WTC11 (cell line): ENCODE measurements around the gene CRTC2. TPM values are rescaled to one million over a fixed set of nuclear protein-coding genes. Genes with fewer than 3 reads are reported as not detected.
A peak's percentile ranks its signal among the peaks of the same experiment; 100 is the strongest.

Experiments used
- ATAC-seq: fragments of 200-7000 bp; cut with Tn5 transposase; 2 replicates; pipeline ENCODE4 v1.10.0; 2021; ENCODE audit warnings: mild to moderate bottlenecking, moderate library complexity
- CTCF ChIA-PET: fragments of 300-600 bp; sonication (Branson Sonifier 250); formaldehyde crosslinking; loops from one replicate; lab custom pipeline; 2021; ENCODE audit warnings: antibody characterized with exemption; lab: Charles Lee
- POLR2A ChIA-PET: fragments of 350-600 bp; sonication (Branson Sonifier 250); formaldehyde crosslinking; loops from one replicate; lab custom pipeline; 2021; ENCODE audit warnings: antibody characterized with exemption; lab: Charles Lee
- DNase-seq: peaks from one replicate; pipeline ENCODE4 v3.0.0; 2021; ENCODE audit warnings: low spot score
- H3K27ac Mint-ChIP-seq: 2 replicates; pipeline ENCODE4 v1.8.0; 2021; ENCODE audit warnings: mixed read lengths
- H3K27me3 Mint-ChIP-seq: 2 replicates; pipeline ENCODE4 v1.8.0; 2021; ENCODE audit warnings: low read depth, mild to moderate bottlenecking, moderate library complexity, mixed read lengths
- H3K36me3 Mint-ChIP-seq: 2 replicates; pipeline ENCODE4 v1.8.0; 2021; ENCODE audit warnings: mixed read lengths
- H3K4me1 Mint-ChIP-seq: 2 replicates; pipeline ENCODE4 v1.8.0; 2022; ENCODE audit warnings: mixed read lengths
- H3K4me3 Mint-ChIP-seq: 2 replicates; pipeline ENCODE4 v1.8.0; 2021; ENCODE audit warnings: mild to moderate bottlenecking, moderate library complexity, mixed read lengths
- H3K9me3 Mint-ChIP-seq: 2 replicates; pipeline ENCODE4 v1.8.0; 2021; ENCODE audit warnings: mixed read lengths
- CREM ChIP-seq: sonication (generic); formaldehyde crosslinking; IDR thresholded peaks from 2 replicates; pipeline ENCODE4 v1.8.1; 2022; ENCODE audit warnings: mild to moderate bottlenecking, missing genetic modification reagents, moderate library complexity
- ESRRA ChIP-seq: sonication (generic); formaldehyde crosslinking; IDR thresholded peaks from 2 replicates; pipeline ENCODE4 v1.8.1; 2022; ENCODE audit warnings: mild to moderate bottlenecking, missing genetic modification reagents, borderline replicate concordance
- GABPB1 ChIP-seq: sonication (generic); formaldehyde crosslinking; IDR thresholded peaks from 2 replicates; pipeline ENCODE4 v1.8.1; 2023; ENCODE audit warnings: mild to moderate bottlenecking, missing genetic modification reagents
- GTF2I ChIP-seq: fragments of 250-450 bp; sonication (Bioruptor Pico); conservative IDR thresholded peaks from 2 replicates; pipeline ENCODE4 v1.4.0; 2021; ENCODE audit warnings: mild to moderate bottlenecking
- JUN ChIP-seq: sonication (generic); formaldehyde crosslinking; IDR thresholded peaks from 2 replicates; pipeline ENCODE4 v1.8.0; 2023; ENCODE audit warnings: mild to moderate bottlenecking, missing genetic modification reagents
- NFE2L1 ChIP-seq: sonication (generic); formaldehyde crosslinking; IDR thresholded peaks from 2 replicates; pipeline ENCODE4 v1.8.1; 2023; ENCODE audit warnings: missing genetic modification reagents
- NR2C2 ChIP-seq: sonication (generic); formaldehyde crosslinking; IDR thresholded peaks from 2 replicates; pipeline ENCODE4 v1.8.0; 2022; ENCODE audit warnings: mild to moderate bottlenecking, missing genetic modification reagents
- OVOL2 ChIP-seq: fragments of 250-450 bp; sonication (Bioruptor Pico); IDR thresholded peaks from 2 replicates; pipeline ENCODE4 v1.9.0; 2021; ENCODE audit warnings: mild to moderate bottlenecking, borderline replicate concordance
- PRRX2 ChIP-seq: fragments of 250-450 bp; sonication (Bioruptor Pico); IDR thresholded peaks from 2 replicates; pipeline ENCODE4 v1.8.0; 2021; ENCODE audit warnings: mild to moderate bottlenecking
- SMAD3 ChIP-seq: sonication (generic); formaldehyde crosslinking; IDR thresholded peaks from 2 replicates; pipeline ENCODE4 v1.8.0; 2022; ENCODE audit warnings: missing genetic modification reagents, mild to moderate bottlenecking, borderline replicate concordance
- TEAD1 ChIP-seq: sonication (generic); formaldehyde crosslinking; IDR thresholded peaks from 2 replicates; pipeline ENCODE4 v1.8.0; 2022; ENCODE audit warnings: mild to moderate bottlenecking, missing genetic modification reagents
- ZNF138 ChIP-seq: sonication (generic); formaldehyde crosslinking; conservative IDR thresholded peaks from 2 replicates; pipeline ENCODE4 v1.8.1; 2022; ENCODE audit warnings: mild to moderate bottlenecking, moderate library complexity, missing genetic modification reagents
- ZNF263 ChIP-seq: sonication (generic); formaldehyde crosslinking; IDR thresholded peaks from 2 replicates; pipeline ENCODE4 v1.8.1; 2022; ENCODE audit warnings: low read depth, mild to moderate bottlenecking, moderate library complexity, missing genetic modification reagents
- total RNA-seq: library from RNA; stranded (reverse); gene quantifications from 3 replicates; pipeline ENCODE4 v1.2.3, GENCODE V29; 2021
- TF ChIP-seq, protein P1 (sequence below): fragments of 250-450 bp; sonication (Bioruptor Pico); IDR thresholded peaks from 2 replicates; pipeline ENCODE4 v1.9.0; 2021; ENCODE audit warnings: mild to moderate bottlenecking
- TF ChIP-seq, protein P2 (sequence below): sonication (generic); formaldehyde crosslinking; IDR thresholded peaks from 2 replicates; pipeline ENCODE4 v1.8.1; 2023; ENCODE audit warnings: mild to moderate bottlenecking, missing genetic modification reagents, moderate library complexity
- TF ChIP-seq, protein P3 (sequence below): sonication (generic); formaldehyde crosslinking; IDR thresholded peaks from 2 replicates; pipeline ENCODE4 v1.8.0; 2022; ENCODE audit warnings: mild to moderate bottlenecking, missing genetic modification reagents
- TF ChIP-seq, protein P4 (sequence below): sonication (generic); formaldehyde crosslinking; IDR thresholded peaks from 2 replicates; pipeline ENCODE4 v1.8.0; 2022; ENCODE audit warnings: mild to moderate bottlenecking, missing genetic modification reagents
- TF ChIP-seq, protein P5 (sequence below): sonication (generic); formaldehyde crosslinking; IDR thresholded peaks from 2 replicates; pipeline ENCODE4 v1.8.0; 2022; ENCODE audit warnings: mild to moderate bottlenecking, missing genetic modification reagents
- TF ChIP-seq, protein P6 (sequence below): sonication (generic); formaldehyde crosslinking; IDR thresholded peaks from 2 replicates; pipeline ENCODE4 v1.8.1; 2022; ENCODE audit warnings: low read depth, missing genetic modification reagents, borderline replicate concordance
- TF ChIP-seq, protein P7 (sequence below): sonication (generic); formaldehyde crosslinking; IDR thresholded peaks from 2 replicates; pipeline ENCODE4 v1.8.1; 2022; ENCODE audit warnings: low read depth, mild to moderate bottlenecking, moderate library complexity, missing genetic modification reagents, borderline replicate concordance

The CRTC2 gene
- total RNA-seq, 1 experiment from 2014 or later: 43.7 TPM

DNA sequence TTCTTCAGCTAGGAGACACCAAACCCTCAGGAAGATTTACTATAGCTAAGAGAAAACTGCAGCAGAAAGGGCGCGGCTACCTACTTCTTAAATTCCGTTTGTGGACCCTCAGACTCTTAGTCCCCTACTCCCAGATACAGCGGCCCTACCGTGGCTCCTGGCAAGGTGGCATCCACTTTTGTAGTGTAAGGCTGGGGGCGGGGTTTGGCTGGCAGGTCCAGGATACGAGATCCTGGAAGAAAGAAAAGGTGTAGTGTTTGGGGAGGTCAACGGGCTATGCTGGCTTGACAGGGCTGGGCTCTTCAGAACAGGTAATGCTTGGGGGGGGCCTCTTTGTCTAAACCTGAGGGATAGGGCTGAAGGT lies 9.6 kb upstream of the CRTC2 start (continued):
- TF ChIP-seq, protein P1, sequence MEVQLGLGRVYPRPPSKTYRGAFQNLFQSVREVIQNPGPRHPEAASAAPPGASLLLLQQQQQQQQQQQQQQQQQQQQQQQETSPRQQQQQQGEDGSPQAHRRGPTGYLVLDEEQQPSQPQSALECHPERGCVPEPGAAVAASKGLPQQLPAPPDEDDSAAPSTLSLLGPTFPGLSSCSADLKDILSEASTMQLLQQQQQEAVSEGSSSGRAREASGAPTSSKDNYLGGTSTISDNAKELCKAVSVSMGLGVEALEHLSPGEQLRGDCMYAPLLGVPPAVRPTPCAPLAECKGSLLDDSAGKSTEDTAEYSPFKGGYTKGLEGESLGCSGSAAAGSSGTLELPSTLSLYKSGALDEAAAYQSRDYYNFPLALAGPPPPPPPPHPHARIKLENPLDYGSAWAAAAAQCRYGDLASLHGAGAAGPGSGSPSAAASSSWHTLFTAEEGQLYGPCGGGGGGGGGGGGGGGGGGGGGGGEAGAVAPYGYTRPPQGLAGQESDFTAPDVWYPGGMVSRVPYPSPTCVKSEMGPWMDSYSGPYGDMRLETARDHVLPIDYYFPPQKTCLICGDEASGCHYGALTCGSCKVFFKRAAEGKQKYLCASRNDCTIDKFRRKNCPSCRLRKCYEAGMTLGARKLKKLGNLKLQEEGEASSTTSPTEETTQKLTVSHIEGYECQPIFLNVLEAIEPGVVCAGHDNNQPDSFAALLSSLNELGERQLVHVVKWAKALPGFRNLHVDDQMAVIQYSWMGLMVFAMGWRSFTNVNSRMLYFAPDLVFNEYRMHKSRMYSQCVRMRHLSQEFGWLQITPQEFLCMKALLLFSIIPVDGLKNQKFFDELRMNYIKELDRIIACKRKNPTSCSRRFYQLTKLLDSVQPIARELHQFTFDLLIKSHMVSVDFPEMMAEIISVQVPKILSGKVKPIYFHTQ (CRISPR knock-in tag): no peak
- TF ChIP-seq NFE2L1: no peak

DNA sequence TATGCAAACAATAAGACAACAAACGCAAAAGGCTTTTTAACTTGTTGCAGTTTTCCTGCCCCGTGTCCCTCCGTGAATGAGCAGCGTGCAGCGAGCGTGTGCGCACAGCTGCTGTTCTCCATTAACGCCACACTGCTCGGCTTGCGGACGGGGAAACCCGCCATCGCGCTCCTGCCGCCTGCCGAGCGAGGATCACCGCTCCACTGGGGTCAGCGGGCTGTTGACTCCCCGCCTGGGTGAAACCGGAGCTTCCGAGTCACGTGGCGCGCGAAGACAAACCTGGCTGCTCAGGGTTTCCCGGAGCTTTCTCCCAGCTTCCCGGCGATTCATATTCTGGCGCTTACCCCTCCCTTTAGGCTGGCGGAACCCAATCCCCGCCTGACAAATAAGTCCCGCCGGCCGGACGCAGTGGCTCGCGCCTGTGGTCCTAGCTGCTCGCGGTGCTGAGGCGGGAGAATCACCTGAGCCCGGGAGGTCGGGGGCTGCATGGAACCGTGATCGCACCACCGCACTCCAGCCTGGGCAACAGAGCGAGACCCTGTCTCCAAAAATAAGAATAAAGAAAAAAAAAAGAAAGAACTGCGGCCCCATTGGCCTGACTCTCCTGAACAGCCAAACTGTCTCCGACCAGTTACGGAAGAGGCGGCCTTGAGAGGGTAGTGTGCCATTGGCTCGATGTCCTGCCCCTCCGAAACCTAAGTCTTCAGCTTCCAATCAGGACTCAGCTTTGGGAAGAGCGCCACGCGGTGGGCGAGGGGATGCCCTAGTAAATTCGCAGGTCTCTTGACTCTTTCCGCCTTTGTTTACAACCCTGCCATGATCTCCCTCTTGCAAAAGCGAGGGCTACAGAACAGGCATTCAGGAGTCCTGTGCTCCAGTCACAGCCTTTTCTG lies 8.9 kb upstream of the CRTC2 start, which contains the start of gene CREB3L4:
TSS of gene CREB3L4 (plus strand) at position 796 of the 893 bp plus-strand sequence. CDS start 624 bp downstream, outside the sequence.
- H3K4me1 Mint-ChIP-seq: peaks cover 31% of the 10 kb centered on the region
- POLR2A ChIA-PET: interaction anchor here (0.8 to 4.4 kb wide), 14 partner anchors 8 to 333 kb away, joined by 3 to 55 read pairs (median 7); partner anchors contain the start of genes CHTOP, CRTC2, DENND4B and GATAD2B
- peak; percentile 92 for DNase-seq
- peaks cover 5% of the 10 kb centered on the region for H3K9me3 Mint-ChIP-seq
- peaks cover 9% of the 10 kb centered on the region for H3K36me3 Mint-ChIP-seq
- H3K4me3 Mint-ChIP-seq: peak within 1 kb of the TSS; percentile 80
- H3K27ac Mint-ChIP-seq: peak within 1 kb of the TSS; percentile 98
- no peaks in the 10 kb centered on the region for H3K27me3 Mint-ChIP-seq
- ATAC-seq: peak; percentile 79
- CTCF ChIA-PET: interaction anchor here (0.6 to 2.9 kb wide), 14 partner anchors 9 to 320 kb away, joined by 3 to 28 read pairs (median 4); partner anchors contain the start of genes CRTC2, DENND4B, GATAD2B and JTB
- peak; percentile 97 for TF ChIP-seq GTF2I (CRISPR knock-in tag)
- peak; percentile 65 for TF ChIP-seq GABPB1
- TF ChIP-seq CREM (CRISPR knock-in tag): 0 out of 2 replicates have a peak, but pooled peaks have one; percentile 57
- TF ChIP-seq OVOL2 (CRISPR knock-in tag): no peak
- TF ChIP-seq, protein P2, sequence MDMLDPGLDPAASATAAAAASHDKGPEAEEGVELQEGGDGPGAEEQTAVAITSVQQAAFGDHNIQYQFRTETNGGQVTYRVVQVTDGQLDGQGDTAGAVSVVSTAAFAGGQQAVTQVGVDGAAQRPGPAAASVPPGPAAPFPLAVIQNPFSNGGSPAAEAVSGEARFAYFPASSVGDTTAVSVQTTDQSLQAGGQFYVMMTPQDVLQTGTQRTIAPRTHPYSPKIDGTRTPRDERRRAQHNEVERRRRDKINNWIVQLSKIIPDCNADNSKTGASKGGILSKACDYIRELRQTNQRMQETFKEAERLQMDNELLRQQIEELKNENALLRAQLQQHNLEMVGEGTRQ (CRISPR knock-in tag): peak; percentile 98
- no peak for TF ChIP-seq NR2C2
- TF ChIP-seq, protein P1 (CRISPR knock-in tag): no peak
- TF ChIP-seq, protein P3, sequence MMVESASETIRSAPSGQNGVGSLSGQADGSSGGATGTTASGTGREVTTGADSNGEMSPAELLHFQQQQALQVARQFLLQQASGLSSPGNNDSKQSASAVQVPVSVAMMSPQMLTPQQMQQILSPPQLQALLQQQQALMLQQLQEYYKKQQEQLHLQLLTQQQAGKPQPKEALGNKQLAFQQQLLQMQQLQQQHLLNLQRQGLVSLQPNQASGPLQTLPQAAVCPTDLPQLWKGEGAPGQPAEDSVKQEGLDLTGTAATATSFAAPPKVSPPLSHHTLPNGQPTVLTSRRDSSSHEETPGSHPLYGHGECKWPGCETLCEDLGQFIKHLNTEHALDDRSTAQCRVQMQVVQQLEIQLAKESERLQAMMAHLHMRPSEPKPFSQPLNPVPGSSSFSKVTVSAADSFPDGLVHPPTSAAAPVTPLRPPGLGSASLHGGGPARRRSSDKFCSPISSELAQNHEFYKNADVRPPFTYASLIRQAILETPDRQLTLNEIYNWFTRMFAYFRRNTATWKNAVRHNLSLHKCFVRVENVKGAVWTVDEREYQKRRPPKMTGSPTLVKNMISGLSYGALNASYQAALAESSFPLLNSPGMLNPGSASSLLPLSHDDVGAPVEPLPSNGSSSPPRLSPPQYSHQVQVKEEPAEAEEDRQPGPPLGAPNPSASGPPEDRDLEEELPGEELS: peak; percentile 96
- 0 out of 2 replicates have a peak, but pooled peaks have one; percentile 54 for TF ChIP-seq ZNF263
- TF ChIP-seq, protein P4, sequence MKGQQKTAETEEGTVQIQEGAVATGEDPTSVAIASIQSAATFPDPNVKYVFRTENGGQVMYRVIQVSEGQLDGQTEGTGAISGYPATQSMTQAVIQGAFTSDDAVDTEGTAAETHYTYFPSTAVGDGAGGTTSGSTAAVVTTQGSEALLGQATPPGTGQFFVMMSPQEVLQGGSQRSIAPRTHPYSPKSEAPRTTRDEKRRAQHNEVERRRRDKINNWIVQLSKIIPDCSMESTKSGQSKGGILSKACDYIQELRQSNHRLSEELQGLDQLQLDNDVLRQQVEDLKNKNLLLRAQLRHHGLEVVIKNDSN (CRISPR knock-in tag): peak; percentile 98
- no peak for TF ChIP-seq PRRX2
- TF ChIP-seq JUN (CRISPR knock-in tag): no peak
- TF ChIP-seq, protein P5, sequence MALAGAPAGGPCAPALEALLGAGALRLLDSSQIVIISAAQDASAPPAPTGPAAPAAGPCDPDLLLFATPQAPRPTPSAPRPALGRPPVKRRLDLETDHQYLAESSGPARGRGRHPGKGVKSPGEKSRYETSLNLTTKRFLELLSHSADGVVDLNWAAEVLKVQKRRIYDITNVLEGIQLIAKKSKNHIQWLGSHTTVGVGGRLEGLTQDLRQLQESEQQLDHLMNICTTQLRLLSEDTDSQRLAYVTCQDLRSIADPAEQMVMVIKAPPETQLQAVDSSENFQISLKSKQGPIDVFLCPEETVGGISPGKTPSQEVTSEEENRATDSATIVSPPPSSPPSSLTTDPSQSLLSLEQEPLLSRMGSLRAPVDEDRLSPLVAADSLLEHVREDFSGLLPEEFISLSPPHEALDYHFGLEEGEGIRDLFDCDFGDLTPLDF (CRISPR knock-in tag): 0 out of 2 replicates have a peak, but pooled peaks have one; percentile 63
- TF ChIP-seq, protein P6, sequence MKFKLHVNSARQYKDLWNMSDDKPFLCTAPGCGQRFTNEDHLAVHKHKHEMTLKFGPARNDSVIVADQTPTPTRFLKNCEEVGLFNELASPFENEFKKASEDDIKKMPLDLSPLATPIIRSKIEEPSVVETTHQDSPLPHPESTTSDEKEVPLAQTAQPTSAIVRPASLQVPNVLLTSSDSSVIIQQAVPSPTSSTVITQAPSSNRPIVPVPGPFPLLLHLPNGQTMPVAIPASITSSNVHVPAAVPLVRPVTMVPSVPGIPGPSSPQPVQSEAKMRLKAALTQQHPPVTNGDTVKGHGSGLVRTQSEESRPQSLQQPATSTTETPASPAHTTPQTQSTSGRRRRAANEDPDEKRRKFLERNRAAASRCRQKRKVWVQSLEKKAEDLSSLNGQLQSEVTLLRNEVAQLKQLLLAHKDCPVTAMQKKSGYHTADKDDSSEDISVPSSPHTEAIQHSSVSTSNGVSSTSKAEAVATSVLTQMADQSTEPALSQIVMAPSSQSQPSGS (CRISPR knock-in tag): no peak
- TF ChIP-seq, protein P7, sequence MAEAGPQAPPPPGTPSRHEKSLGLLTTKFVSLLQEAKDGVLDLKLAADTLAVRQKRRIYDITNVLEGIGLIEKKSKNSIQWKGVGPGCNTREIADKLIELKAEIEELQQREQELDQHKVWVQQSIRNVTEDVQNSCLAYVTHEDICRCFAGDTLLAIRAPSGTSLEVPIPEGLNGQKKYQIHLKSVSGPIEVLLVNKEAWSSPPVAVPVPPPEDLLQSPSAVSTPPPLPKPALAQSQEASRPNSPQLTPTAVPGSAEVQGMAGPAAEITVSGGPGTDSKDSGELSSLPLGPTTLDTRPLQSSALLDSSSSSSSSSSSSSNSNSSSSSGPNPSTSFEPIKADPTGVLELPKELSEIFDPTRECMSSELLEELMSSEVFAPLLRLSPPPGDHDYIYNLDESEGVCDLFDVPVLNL (CRISPR knock-in tag): peak; percentile 13; the same call in 1 of the 2 replicates
- TF ChIP-seq SMAD3 (CRISPR knock-in tag): peak; percentile 62; the same call in 1 of the 2 replicates
- no peak for TF ChIP-seq ESRRA (CRISPR knock-in tag)
- peak; percentile 80; the same call in 1 of the 2 replicates for TF ChIP-seq TEAD1 (CRISPR knock-in tag)
- no peak for TF ChIP-seq ZNF138 (CRISPR knock-in tag)
